DOHH2 (cell line): ENCODE measurements around the gene TBATA.

ENCODE experiments used
- CTCF ChIP-seq: fragments of 200-600 bp; sonication (generic); IDR thresholded peaks from one replicate; pipeline ENCODE4 v1.5.1; 2014; ENCODE audit warnings: antibody characterized with exemption, mild to moderate bottlenecking, low read depth, low read length; ENCODE audit not compliant: poor library complexity, severe bottlenecking
- EZH2phosphoT487 ChIP-seq: fragments of 200-600 bp; sonication (generic); IDR thresholded peaks from 2 replicates; pipeline ENCODE4 v1.6.1; 2017; ENCODE audit warnings: borderline replicate concordance, mild to moderate bottlenecking, antibody characterized with exemption, low read length, moderate library complexity, mixed read lengths

GRCh38 chr10:70737250-70737649, 47.9 kb downstream of the TBATA start:
- TF ChIP-seq CTCF (no peak), EZH2phosphoT487 (no peak)
